SK-N-SH (cell line): Measurements from ENCODE around the gene SFXN5.

Source experiments
- CTCF ChIP-seq: fragments of 200-600 bp; sonication (generic); IDR thresholded peaks from 2 replicates; pipeline ENCODE4 v1.6.1; 2017; ENCODE audit warnings: antibody characterized with exemption, mild to moderate bottlenecking, moderate library complexity
- EZH2phosphoT487 ChIP-seq: fragments of 200-600 bp; sonication (generic); IDR thresholded peaks from 2 replicates; pipeline ENCODE4 v1.6.1; 2017; ENCODE audit warnings: low read depth, mixed run types, mild to moderate bottlenecking, antibody characterized with exemption, moderate library complexity, borderline replicate concordance
- MAX ChIP-seq: IDR thresholded peaks from 2 replicates; pipeline ENCODE4 v1.4.0; 2012; ENCODE audit warnings: low read depth
- RAD21 ChIP-seq: IDR thresholded peaks from 2 replicates; pipeline ENCODE4 v1.6.1; 2012; ENCODE audit warnings: mild to moderate bottlenecking, low read length

GRCh38 chr2:73088703-73089102 lies 17.2 kb upstream of the SFXN5 start:
- no peak for TF ChIP-seq EZH2phosphoT487
- TF ChIP-seq RAD21 = no peak
- no peak for TF ChIP-seq MAX
- TF ChIP-seq CTCF = no peak
